Bronchial epithelial cell (primary cell): Measurements from ENCODE around the gene B4GALT4. TPM values are rescaled to one million over a fixed set of nuclear protein-coding genes. Genes with fewer than 3 reads are reported as not detected.
A peak's percentile ranks its signal among the peaks of the same experiment; 100 is the strongest.
"Not testable (repeated sequence)": the region's sequence is repeated elsewhere in the genome, so short reads cannot be mapped to it uniquely, and the experiment has no call there.

Experiments
- DNase-seq: peaks from one replicate; pipeline ENCODE4 v3.0.0-alpha.2; 2010; ENCODE audit warnings: low read depth
- FAIRE-seq: peaks from 2 replicates; lab custom pipeline; 2011; peaks lifted over from hg19 to GRCh38; lab: Jason Lieb, UNC
- H3K27me3 ChIP-seq: 2 replicates; pipeline ENCODE4 v1.5.1; 2011; ENCODE audit warnings: low read length; ENCODE audit not compliant: control insufficient read depth, insufficient read depth
- H3K36me3 ChIP-seq: 2 replicates; pipeline ENCODE4 v1.5.1; 2011; ENCODE audit warnings: low read length; ENCODE audit not compliant: control insufficient read depth, insufficient read depth
- H3K4me3 ChIP-seq: 2 replicates; pipeline ENCODE4 v1.5.1; 2011; ENCODE audit warnings: mild to moderate bottlenecking, low read depth, low read length, control low read depth
- total RNA-seq: library from RNA; depleted of rRNA; stranded (reverse); fragments of >200 nt; gene quantifications from 2 replicates; pipeline ENCODE4 v1.2.1, GENCODE V29; 2014
- TF ChIP-seq, protein P1 (sequence below): IDR thresholded peaks from 2 replicates; pipeline ENCODE4 v1.5.1; 2011; ENCODE audit warnings: mild to moderate bottlenecking, moderate library complexity, low read length, control low read depth, inconsistent platforms; ENCODE audit not compliant: insufficient read depth, severe bottlenecking

B4GALT4 gene
- total RNA-seq, 1 donor from 2014 or later = 40.5 TPM

DNA sequence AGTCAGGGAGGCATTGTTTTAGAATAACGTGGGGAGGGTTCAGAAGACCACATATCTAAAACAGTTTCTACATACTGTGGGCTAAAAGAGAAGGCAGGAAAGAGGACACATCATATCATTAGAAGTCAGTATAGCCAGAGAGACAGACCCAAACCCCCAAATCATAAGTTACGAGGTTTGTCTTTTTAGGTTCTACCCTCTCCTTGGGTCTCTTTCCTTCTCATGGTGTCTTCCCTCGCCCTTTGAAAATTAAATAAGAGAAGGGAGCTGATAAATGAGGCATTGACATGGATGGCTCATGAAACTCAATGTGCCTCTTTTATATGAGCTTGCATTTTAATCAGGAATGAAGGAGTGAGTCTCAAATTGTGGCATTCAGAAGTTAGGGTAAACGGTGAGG is 63.9 kb downstream of the B4GALT4 start:
- DNase-seq (no peak), FAIRE-seq (no peak)
- H3K27me3 ChIP-seq = no peaks in the 10 kb centered on the region

DNA sequence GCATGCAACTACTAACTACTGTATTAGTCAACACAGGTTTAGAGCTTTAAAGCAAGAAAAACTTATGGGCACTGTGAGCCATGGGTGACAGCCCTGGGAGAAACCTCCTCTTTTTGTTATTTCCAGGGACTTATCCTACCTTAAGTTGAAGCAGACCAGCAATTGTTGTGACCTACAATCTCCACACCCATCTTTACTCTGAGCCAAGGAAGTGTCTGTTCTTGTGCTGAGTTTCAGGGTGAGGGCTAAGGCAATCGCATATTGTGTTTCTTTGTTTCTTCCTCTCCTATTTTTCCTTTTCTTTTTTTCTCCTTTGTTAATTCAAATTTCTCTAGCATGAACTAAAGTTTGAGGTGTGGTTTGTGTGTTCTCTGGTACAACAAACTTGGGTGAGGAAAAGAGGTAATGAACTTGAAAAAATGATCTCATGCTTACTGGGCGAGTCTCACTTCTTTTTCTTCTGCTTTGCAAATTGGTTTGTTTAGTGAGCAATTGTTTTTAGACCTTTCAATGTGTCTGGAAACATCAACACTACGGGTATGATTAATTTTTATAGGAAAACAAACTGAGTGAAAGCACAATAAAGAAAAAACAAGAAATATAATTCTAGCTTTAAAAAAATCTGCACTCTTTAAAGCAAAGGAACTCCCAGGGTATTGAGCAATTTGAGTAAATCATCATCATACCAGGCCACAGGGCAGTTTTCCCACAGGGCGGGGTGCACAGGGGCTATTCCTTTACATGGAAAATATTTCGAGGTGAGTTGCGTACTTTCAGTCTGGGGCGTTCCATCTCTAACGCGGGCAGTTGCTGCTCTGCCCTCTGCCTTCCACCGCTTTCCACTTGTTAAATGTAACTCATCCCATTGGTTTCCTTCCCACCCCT is 64.6 kb downstream of the B4GALT4 start:
- no peaks in the 10 kb centered on the region for H3K36me3 ChIP-seq
- FAIRE-seq (no peak), DNase-seq (peak; percentile 87)
- TF ChIP-seq, protein P1, sequence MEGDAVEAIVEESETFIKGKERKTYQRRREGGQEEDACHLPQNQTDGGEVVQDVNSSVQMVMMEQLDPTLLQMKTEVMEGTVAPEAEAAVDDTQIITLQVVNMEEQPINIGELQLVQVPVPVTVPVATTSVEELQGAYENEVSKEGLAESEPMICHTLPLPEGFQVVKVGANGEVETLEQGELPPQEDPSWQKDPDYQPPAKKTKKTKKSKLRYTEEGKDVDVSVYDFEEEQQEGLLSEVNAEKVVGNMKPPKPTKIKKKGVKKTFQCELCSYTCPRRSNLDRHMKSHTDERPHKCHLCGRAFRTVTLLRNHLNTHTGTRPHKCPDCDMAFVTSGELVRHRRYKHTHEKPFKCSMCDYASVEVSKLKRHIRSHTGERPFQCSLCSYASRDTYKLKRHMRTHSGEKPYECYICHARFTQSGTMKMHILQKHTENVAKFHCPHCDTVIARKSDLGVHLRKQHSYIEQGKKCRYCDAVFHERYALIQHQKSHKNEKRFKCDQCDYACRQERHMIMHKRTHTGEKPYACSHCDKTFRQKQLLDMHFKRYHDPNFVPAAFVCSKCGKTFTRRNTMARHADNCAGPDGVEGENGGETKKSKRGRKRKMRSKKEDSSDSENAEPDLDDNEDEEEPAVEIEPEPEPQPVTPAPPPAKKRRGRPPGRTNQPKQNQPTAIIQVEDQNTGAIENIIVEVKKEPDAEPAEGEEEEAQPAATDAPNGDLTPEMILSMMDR = no peak
- H3K4me3 ChIP-seq = no peak overlapping the region
- no peaks in the 10 kb centered on the region for H3K27me3 ChIP-seq

More for the DNA sequence above, 63.9 kb downstream of the B4GALT4 start:
- TF ChIP-seq, protein P1 = no peak
- H3K36me3 ChIP-seq = no peaks in the 10 kb centered on the region
- no peak overlapping the region for H3K4me3 ChIP-seq

DNA sequence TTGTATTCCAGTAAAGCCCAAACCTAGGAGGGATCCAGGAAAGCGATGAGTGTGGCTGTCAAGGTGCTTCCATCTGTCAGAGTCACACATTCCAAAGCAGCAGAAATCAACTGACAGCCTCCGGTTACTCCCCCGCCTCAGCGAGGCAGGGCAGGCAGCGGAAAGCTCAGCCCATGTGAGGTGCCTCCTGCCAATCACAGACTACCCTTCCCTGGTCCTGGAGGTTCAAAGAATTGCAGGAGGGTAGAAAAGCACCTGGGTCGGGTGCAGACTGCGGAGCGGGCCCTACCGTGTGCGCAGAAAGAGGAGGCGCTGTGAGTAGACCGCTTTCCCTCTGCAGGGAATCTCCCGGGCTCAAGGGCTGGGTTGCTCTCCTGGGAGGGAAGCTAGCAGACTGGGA is 67.4 kb downstream of the B4GALT4 start, which contains the start of gene UPK1B:
TSS of gene UPK1B (plus strand) at position 274 of the 400 bp plus-strand sequence. CDS start 13,144 bp downstream, outside the sequence.
- Histone ChIP-seq H3K4me3 (no peak within 1 kb of the TSS), H3K27me3 (no peaks in the 10 kb centered on the region), H3K36me3 (no peaks in the 10 kb centered on the region)
- FAIRE-seq (no peak), DNase-seq (no peak)
- TF ChIP-seq, protein P1 = no peak

DNA sequence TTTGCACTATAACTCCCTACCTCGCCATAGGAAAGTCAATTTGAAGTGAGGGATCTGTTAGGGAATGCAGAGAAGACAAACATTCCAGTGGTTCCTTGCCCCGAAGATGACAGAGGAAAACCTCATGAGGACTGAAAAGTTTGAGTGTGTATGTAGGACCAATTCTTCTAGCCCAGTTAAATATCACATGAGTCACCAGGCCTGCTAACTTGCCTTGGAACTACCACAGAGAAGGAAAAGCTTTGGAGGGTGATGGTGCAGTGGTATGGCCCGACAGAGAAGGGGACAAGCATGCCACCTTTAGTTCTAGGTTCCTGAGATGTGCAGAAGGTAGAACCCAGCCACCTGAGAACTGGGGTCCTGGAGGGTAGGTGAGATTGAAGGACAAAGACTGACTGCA is 69.9 kb downstream of the B4GALT4 start:
- Histone ChIP-seq H3K36me3 (no peaks in the 10 kb centered on the region), H3K4me3 (no peak overlapping the region), H3K27me3 (no peaks in the 10 kb centered on the region)
- FAIRE-seq (no peak), DNase-seq (no peak)
- TF ChIP-seq, protein P1 = no peak

DNA sequence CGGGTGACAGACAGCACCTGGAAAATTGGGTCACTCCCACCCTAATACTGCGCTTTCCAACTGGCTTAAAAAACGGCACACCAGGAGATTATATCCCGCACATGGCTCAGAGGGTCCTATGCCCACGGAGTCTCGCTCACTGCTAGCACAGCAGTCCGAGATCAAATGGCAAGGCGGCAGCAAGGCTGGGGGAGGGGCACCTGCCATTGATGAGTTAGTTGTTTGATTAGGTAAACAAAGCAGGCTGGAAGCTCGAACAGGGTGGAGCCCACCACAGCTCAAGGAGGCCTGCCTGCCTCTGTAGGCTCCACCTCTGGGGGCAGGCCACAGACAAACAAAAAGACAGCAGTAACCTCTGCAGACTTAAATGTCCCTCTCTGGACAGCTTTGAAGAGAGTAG is 75.9 kb downstream of the B4GALT4 start:
- not testable (repeated sequence) for DNase-seq, H3K27me3 ChIP-seq, H3K36me3 ChIP-seq, H3K4me3 ChIP-seq, FAIRE-seq

Other genes starting within 250 kb of the B4GALT4 start
- 0.13 and 1.1 TPM in 2 replicates for gene IGSF11, start 206.0 kb downstream of the B4GALT4 start, total RNA-seq
- not detected in 2 replicates for gene TEX55, start 94.7 kb downstream of the B4GALT4 start, total RNA-seq
- 25.0 and 55.2 TPM in 2 replicates for gene UPK1B, start 67.3 kb downstream of the B4GALT4 start, total RNA-seq
- 0.26 TPM in 2 replicates for gene ARHGAP31, start 53.5 kb upstream of the B4GALT4 start, total RNA-seq
- gene TMEM39A, start 222.7 kb upstream of the B4GALT4 start, total RNA-seq = 43.7 and 51.3 TPM in 2 replicates
- 9.0 and 16.6 TPM in 2 replicates for gene POGLUT1, start 228.1 kb upstream of the B4GALT4 start, total RNA-seq